ENCODE measurements around the gene TBC1D2B.
"Not testable (repeated sequence)": the region's sequence is repeated elsewhere in the genome, so short reads cannot be mapped to it uniquely, and the experiment has no call there.

TBC1D2B gene

DNA sequence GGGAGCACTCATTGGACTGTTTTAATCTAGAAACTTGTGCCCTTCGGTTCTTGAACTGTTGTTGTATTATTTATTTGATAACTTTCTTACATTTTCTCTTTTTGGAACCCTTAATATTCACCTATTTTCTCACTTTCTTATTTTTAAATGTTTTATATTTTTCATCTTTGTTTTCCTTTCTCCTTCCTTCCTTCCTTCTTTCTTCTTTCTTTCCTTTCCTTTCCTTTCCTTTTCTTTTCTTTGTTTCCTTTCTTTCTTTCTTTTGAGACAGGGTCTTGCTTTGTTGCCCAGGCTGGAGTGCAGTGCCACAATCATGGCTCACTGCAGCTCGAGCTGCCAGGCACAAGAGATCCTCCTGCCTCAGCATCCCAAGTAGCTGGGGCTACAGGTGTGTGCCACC is 108.5 kb downstream of the TBC1D2B start:
- H3K36me3 Mint-ChIP-seq (ENCODE audit: low read depth): no peaks in the 10 kb centered on the region

DNA sequence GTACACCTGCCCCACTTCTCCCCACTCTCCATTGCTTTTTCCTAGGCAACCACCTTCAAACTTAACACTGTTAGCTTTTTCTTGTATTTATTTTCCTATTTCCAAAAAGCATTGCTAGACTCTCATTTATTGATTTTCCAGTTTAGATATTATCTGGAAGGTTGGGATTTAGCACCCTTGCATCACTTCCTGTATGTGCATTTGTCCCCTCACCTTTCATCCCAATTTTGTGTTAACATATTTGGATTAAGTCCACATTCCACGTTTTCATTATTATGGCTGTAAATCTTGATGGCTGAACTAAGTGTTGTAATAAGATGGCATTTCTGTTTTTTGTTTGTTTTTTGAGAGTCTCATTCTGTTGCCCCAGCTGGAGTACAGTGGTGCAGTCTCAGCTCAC is 109.7 kb downstream of the TBC1D2B start:
- peaks cover 23% of the 10 kb centered on the region for H3K9me3 Mint-ChIP-seq
- TF ChIP-seq, protein P1, sequence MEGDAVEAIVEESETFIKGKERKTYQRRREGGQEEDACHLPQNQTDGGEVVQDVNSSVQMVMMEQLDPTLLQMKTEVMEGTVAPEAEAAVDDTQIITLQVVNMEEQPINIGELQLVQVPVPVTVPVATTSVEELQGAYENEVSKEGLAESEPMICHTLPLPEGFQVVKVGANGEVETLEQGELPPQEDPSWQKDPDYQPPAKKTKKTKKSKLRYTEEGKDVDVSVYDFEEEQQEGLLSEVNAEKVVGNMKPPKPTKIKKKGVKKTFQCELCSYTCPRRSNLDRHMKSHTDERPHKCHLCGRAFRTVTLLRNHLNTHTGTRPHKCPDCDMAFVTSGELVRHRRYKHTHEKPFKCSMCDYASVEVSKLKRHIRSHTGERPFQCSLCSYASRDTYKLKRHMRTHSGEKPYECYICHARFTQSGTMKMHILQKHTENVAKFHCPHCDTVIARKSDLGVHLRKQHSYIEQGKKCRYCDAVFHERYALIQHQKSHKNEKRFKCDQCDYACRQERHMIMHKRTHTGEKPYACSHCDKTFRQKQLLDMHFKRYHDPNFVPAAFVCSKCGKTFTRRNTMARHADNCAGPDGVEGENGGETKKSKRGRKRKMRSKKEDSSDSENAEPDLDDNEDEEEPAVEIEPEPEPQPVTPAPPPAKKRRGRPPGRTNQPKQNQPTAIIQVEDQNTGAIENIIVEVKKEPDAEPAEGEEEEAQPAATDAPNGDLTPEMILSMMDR (IDR thresholded peaks at IDR 0.05): no peak
- H3K27me3 Mint-ChIP-seq (ENCODE audit: low read depth, poor library complexity): peaks cover 33% of the 10 kb centered on the region
- DNase-seq: no peak
- no peaks in the 10 kb centered on the region for H3K36me3 Mint-ChIP-seq (ENCODE audit: low read depth)
- no peaks in the 10 kb centered on the region for H3K4me1 Mint-ChIP-seq
- no peak overlapping the region for H3K4me3 Mint-ChIP-seq
- H3K27ac Mint-ChIP-seq: no peak overlapping the region

More for the DNA sequence above, 108.5 kb downstream of the TBC1D2B start:
- no peak for DNase-seq
- H3K4me1 Mint-ChIP-seq: no peaks in the 10 kb centered on the region
- no peak overlapping the region for H3K4me3 Mint-ChIP-seq
- peaks cover 13% of the 10 kb centered on the region for H3K9me3 Mint-ChIP-seq
- TF ChIP-seq, protein P1 (IDR thresholded peaks at IDR 0.05): no peak
- peaks cover 21% of the 10 kb centered on the region for H3K27me3 Mint-ChIP-seq (ENCODE audit: low read depth, poor library complexity)
- H3K27ac Mint-ChIP-seq: no peak overlapping the region

DNA sequence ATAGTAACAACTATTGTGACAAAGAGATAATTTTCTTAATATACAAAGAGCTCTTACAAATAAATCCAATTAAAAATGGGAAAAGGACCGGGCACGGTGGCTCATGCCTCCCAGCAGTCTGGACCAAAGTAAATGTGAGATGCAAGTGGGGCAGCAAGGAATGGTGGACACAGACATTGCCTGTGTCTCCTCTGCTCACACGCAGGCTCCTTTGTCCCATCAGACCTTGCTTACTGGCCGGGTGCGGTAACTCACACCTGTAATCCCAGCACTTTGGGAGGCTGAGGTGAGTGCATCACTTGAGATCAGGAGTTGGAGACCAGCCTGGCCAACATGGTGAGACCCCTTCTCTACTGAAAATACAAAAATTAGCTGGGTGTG is 110.3 kb downstream of the TBC1D2B start:
- H3K36me3 Mint-ChIP-seq (ENCODE audit: low read depth); DNase-seq; H3K27ac Mint-ChIP-seq; H3K4me1 Mint-ChIP-seq; H3K4me3 Mint-ChIP-seq: not testable (repeated sequence)
- Mint-ChIP-seq H3K9me3 (peaks cover 23% of the 10 kb centered on the region), H3K27me3 (ENCODE audit: low read depth, poor library complexity) (peaks cover 33% of the 10 kb centered on the region)

DNA sequence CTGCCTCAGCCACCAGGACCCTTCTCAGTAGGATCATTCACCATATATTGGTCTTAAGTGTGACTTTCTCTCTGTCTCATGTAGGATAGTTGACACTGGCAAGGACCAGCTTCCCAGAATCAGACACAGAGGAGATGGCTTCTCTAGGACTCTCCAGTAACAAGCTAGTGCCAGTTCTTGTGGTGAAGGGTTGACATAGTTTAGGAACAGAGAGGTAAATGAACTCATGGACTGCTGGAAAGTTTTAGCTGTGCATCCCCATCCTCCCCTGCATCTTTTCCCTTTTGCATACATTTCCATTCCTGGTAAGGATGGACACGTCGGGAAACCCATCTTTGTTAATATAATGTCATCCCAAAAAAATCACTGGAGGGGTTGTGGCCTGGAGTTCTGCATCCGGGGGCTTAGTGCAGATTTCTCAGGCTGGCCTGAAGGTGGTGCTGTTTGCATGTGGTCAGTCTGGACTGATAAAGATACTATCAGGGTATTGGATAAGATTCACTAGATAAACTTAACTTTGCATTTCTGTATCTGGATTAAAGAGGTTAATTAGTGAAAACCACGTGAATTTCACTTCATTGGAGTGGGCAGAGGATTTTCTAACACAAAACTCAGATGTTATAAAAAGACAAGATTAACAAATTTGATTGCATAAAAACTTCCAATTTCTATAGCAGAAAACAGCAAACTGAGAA is 110.8 kb downstream of the TBC1D2B start:
- Mint-ChIP-seq H3K27ac (no peak overlapping the region), H3K27me3 (ENCODE audit: low read depth, poor library complexity) (peaks cover 33% of the 10 kb centered on the region), H3K36me3 (ENCODE audit: low read depth) (no peaks in the 10 kb centered on the region), H3K9me3 (peaks cover 23% of the 10 kb centered on the region), H3K4me1 (no peaks in the 10 kb centered on the region), H3K4me3 (no peak overlapping the region)
- DNase-seq: peak; percentile 59
- TF ChIP-seq, protein P1 (IDR thresholded peaks at IDR 0.05): peak; percentile 75

DNA sequence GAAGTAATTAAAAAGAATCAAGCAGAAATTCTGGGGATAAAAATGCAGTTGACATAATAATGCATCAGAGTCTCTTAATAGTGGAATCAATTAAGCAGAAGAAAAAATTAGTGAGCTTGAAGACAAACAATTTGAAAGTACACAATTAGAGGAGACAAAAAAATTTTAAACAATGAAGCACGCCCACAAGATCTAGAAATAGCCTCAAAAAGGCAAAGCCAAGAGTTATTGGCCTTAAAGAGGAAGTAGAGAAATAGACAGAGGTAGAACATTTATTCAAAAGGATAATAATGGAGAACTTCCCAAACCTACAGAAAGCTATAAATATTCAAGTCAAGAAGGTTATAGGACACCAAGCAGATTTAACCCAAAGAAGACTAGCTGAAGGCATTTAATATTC is 113.3 kb downstream of the TBC1D2B start:
- Mint-ChIP-seq H3K36me3 (ENCODE audit: low read depth) (no peaks in the 10 kb centered on the region), H3K4me3 (no peak overlapping the region), H3K27me3 (ENCODE audit: low read depth, poor library complexity) (peaks cover 49% of the 10 kb centered on the region), H3K27ac (no peak overlapping the region), H3K4me1 (no peaks in the 10 kb centered on the region), H3K9me3 (peaks cover 21% of the 10 kb centered on the region)
- TF ChIP-seq, protein P1 (IDR thresholded peaks at IDR 0.05): no peak
- no peak for DNase-seq

DNA sequence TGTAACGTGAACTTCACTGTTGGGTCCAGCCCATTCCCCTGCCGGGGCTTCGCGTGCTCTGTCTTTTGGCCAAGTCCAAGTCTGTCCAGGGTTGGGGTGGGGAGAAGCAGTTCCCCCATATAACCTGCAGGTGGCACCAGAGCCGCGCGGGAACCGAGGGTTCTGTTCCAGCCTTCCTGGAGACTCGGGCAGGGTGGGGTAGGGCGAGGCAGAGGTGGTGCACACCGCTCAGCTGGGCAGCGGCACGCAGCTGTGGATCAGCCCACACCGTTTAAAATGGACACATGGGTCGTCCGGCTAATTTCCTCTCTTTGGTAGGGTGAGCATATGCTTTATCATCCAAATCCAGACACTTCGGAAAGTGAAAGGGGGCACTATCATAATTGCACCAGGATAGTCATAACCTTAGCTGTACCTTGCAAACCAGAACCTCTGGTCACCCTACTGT is 118.1 kb downstream of the TBC1D2B start:
- TF ChIP-seq, protein P1 (IDR thresholded peaks at IDR 0.05): peak; percentile 97
- no peak overlapping the region for H3K27ac Mint-ChIP-seq

DNA sequence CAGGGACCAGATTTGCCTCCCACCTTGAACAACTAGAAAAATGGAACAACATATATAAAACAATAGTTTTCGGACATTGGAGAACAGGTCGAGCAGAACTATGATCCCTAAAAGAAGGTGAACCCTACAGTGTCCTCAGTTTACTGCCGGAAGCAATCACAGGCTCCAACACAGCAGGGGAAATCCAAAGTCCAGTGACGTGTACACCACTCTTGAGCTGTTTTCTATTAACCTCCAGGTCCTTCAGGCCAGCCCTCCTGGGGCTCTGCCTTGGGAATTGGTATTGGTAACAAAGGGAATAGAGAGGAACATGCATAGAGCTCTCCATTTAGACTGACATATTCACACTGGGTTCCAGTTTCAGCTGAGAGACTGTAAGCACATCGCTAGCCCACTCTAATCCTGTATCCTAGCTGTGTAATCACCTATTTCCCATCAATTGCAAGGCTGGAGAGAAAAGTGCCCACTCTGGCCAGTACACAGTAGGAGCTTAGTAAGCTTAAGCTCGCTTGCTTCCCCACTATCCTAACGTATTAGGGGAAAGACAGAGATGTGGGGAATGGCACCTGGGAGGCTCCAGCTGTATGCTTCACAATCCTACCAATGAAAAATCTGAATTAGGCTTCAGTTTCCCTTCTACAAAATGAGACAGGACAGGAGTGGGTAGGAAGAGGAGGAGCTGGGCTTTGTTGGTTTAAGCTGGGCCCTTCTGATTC is 118.6 kb downstream of the TBC1D2B start:
- DNase-seq; H3K27ac Mint-ChIP-seq; H3K9me3 Mint-ChIP-seq; H3K36me3 Mint-ChIP-seq (ENCODE audit: low read depth); H3K4me3 Mint-ChIP-seq; H3K4me1 Mint-ChIP-seq: not testable (repeated sequence)
- H3K27me3 Mint-ChIP-seq (ENCODE audit: low read depth, poor library complexity): peaks cover 61% of the 10 kb centered on the region

More for the DNA sequence above, 118.1 kb downstream of the TBC1D2B start:
- peaks cover 60% of the 10 kb centered on the region for H3K27me3 Mint-ChIP-seq (ENCODE audit: low read depth, poor library complexity)
- H3K9me3 Mint-ChIP-seq: peaks cover 10% of the 10 kb centered on the region
- no peaks in the 10 kb centered on the region for H3K36me3 Mint-ChIP-seq (ENCODE audit: low read depth)
- peak; percentile 89 for DNase-seq
- no peaks in the 10 kb centered on the region for H3K4me1 Mint-ChIP-seq
- H3K4me3 Mint-ChIP-seq: no peak overlapping the region

DNA sequence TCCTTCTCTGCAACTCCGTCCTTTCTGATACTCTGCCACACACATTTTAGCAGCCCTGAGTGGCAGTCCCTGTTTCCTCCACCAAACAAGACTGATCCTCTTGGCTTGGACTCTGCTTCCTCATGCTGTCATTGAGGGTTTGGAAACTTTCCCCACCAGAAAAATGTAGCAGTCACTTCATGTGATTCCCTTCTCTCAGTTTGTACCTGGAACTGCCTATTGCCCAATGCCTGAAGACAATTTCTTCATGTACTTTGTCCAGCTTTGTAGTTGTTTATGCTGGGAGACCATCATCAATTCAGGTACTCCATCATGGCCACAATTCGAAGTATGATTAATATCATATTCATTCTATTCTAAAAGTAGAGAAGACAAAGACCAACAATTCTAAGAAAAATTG is 119.5 kb downstream of the TBC1D2B start:
- H3K27ac Mint-ChIP-seq; DNase-seq; H3K9me3 Mint-ChIP-seq; H3K4me3 Mint-ChIP-seq; H3K36me3 Mint-ChIP-seq (ENCODE audit: low read depth); H3K4me1 Mint-ChIP-seq: not testable (repeated sequence)
- peaks cover 52% of the 10 kb centered on the region for H3K27me3 Mint-ChIP-seq (ENCODE audit: low read depth, poor library complexity)

DNA sequence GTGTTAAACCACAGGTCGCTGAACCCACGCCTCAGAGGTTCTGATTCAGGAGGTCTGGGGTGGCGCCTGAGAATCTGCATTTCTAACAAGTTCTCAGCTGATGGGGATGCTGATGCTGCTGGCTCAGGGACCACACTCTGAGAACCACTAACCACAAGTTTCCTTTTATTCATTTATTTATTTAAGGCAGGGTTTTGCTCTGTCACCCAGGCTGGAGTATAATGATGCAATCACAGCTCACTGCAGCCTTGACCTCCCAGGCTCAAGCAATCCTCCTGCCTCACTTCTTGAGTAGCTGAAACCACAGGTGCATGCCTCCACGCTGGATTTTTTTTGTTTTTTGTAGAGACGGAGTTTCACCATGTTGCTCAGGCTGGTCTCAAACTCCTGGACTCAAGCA is 123.6 kb downstream of the TBC1D2B start:
- not testable (repeated sequence) for DNase-seq; H3K9me3 Mint-ChIP-seq; H3K27ac Mint-ChIP-seq; H3K36me3 Mint-ChIP-seq (ENCODE audit: low read depth); H3K4me3 Mint-ChIP-seq; H3K4me1 Mint-ChIP-seq
- H3K27me3 Mint-ChIP-seq (ENCODE audit: low read depth, poor library complexity): peaks cover 33% of the 10 kb centered on the region

Measured in nephron progenitor cell (in vitro differentiated cells).